Common myeloid progenitor, CD34-positive (primary cell): Measurements from ENCODE around the gene PIM1.

ENCODE experiments used
- CTCF ChIA-PET: fragments of 350-600 bp; sonication (Branson Sonifier 250); formaldehyde crosslinking; loops from one replicate; lab custom pipeline; 2021; ENCODE audit warnings: antibody characterized with exemption; lab: Charles Lee
- POLR2A ChIA-PET: fragments of 350-600 bp; sonication (Branson Sonifier 250); formaldehyde crosslinking; loops from one replicate; lab custom pipeline; 2021; ENCODE audit warnings: antibody characterized with exemption; lab: Charles Lee
- DNase-seq, 3 donors: peaks; one replicate each; pipeline versions ENCODE4 v3.0.0 to v3.0.0-alpha.2; 2013
- H3K27ac ChIP-seq, 2 experiments: 1 replicate in 1 of 2; 2 replicates in 1 of 2; pipeline ENCODE4 v1.7.0; 2013; ENCODE audit warnings: inconsistent platforms in 2 of 2, low read length in 2 of 2, mild to moderate bottlenecking in 2 of 2, low read depth in 1 of 2, moderate library complexity in 1 of 2; ENCODE audit not compliant: severe bottlenecking in 2 of 2, insufficient read depth in 1 of 2, poor library complexity in 1 of 2
- H3K27me3 ChIP-seq, 5 experiments: replicated peaks in 2 of 5; 1 replicate in 3 of 5; 2 replicates in 2 of 5; pipeline versions ENCODE4 v1.6.1 to v1.7.0; 2013; ENCODE audit warnings: low read length in 4 of 5, mild to moderate bottlenecking in 2 of 5, moderate library complexity in 2 of 5, inconsistent platforms in 1 of 5; ENCODE audit not compliant: insufficient read depth in 5 of 5, control insufficient read depth in 4 of 5
- H3K36me3 ChIP-seq, 4 experiments: 1 replicate in 2 of 4; 2 replicates in 2 of 4; pipeline versions ENCODE4 v1.6.1 to v1.7.0; 2013; ENCODE audit warnings: low read length in 3 of 4, control low read depth in 1 of 4, mild to moderate bottlenecking in 1 of 4; ENCODE audit not compliant: control insufficient read depth in 4 of 4, insufficient read depth in 4 of 4
- H3K4me1 ChIP-seq, 4 experiments: 1 replicate in 3 of 4; 2 replicates in 1 of 4; pipeline versions ENCODE4 v1.6.1 to v1.7.1; 2013; ENCODE audit warnings: low read length in 3 of 4, mild to moderate bottlenecking in 3 of 4, control low read depth in 1 of 4, inconsistent platforms in 1 of 4, moderate library complexity in 1 of 4; ENCODE audit not compliant: control insufficient read depth in 4 of 4, insufficient read depth in 4 of 4; ENCODE audit errors: control extremely low read depth in 1 of 4
- H3K4me3 ChIP-seq, 7 experiments: 1 replicate in 4 of 7; 2 replicates in 3 of 7; pipeline versions ENCODE4 v1.5.1 to v1.7.0; 2013; ENCODE audit warnings: mild to moderate bottlenecking in 7 of 7, low read length in 6 of 7, moderate library complexity in 6 of 7, inconsistent platforms in 2 of 7, low read depth in 2 of 7, control low read depth in 1 of 7; ENCODE audit not compliant: insufficient read depth in 4 of 7, control insufficient read depth in 1 of 7; ENCODE audit errors: extremely low read depth in 1 of 7
- H3K9me3 ChIP-seq, 5 experiments: 1 replicate in 4 of 5; 2 replicates in 1 of 5; pipeline versions ENCODE4 v1.6.1 to v1.7.1; 2013; ENCODE audit warnings: low read length in 4 of 5, mild to moderate bottlenecking in 2 of 5, inconsistent platforms in 1 of 5, low read depth in 1 of 5, moderate library complexity in 1 of 5; ENCODE audit not compliant: control insufficient read depth in 4 of 5, insufficient read depth in 2 of 5; ENCODE audit errors: control extremely low read depth in 1 of 5
- WGBS: methylation state at CpG from one replicate; pipeline ENCODE4 v1.1.5; 2013; ENCODE audit not compliant: insufficient coverage; 5-methylcytosine and 5-hydroxymethylcytosine counted together

PIM1 gene

GRCh38 chr6:37138856-37139229 is 31.1 kb upstream of the PIM1 start:
- Histone ChIP-seq H3K4me3 (no peak overlapping the region), H3K9me3 (no peaks in the 10 kb centered on the region), H3K27ac (no peak overlapping the region), H3K4me1 (peaks cover 0 to 11% (median 1%) of the 10 kb centered on the region in 4 experiments), H3K36me3 (no peaks in the 10 kb centered on the region), H3K27me3 (no peaks in the 10 kb centered on the region)
- ChIA-PET POLR2A (no interaction called here), CTCF (interaction anchor here (0.9 kb wide), 1 partner anchor 8 kb away, joined by 4 read pairs; no protein-coding TSS in a partner anchor)
- DNase-seq = no peak
- 100% methylated on average over 1 of the region's 1 CpG for WGBS

GRCh38 chr6:37139230-37139962 is 30.6 kb upstream of the PIM1 start:
- Histone ChIP-seq H3K4me1 (peaks cover 0 to 11% (median 1%) of the 10 kb centered on the region in 4 experiments), H3K27ac (no peak overlapping the region), H3K27me3 (no peaks in the 10 kb centered on the region), H3K9me3 (no peaks in the 10 kb centered on the region), H3K36me3 (no peaks in the 10 kb centered on the region), H3K4me3 (no peak overlapping the region)
- ChIA-PET CTCF (interaction anchor here (0.6 to 0.7 kb wide), 3 partner anchors 12 to 102 kb away, joined by 3 to 4 read pairs (median 4); no protein-coding TSS in a partner anchor), POLR2A (interaction anchor here (0.5 kb wide), 1 partner anchor 74 kb away, joined by 3 read pairs; no protein-coding TSS in a partner anchor)
- DNase-seq = no peak
- 100% methylated on average over 2 of the region's 5 CpGs for WGBS

GRCh38 chr6:37140145-37140544 is 29.8 kb upstream of the PIM1 start:
- H3K36me3 ChIP-seq = no peaks in the 10 kb centered on the region
- H3K4me3 ChIP-seq = no peak overlapping the region
- POLR2A ChIA-PET = interaction anchor here (0.5 kb wide), 1 partner anchor 74 kb away, joined by 3 read pairs; no protein-coding TSS in a partner anchor
- peaks cover 0 to 11% (median 1%) of the 10 kb centered on the region in 4 experiments for H3K4me1 ChIP-seq
- no peak overlapping the region for H3K27ac ChIP-seq
- DNase-seq = no peak
- CTCF ChIA-PET = interaction anchor here (0.7 kb wide), 1 partner anchor 30 kb away, joined by 3 read pairs; no protein-coding TSS in a partner anchor
- H3K27me3 ChIP-seq = no peaks in the 10 kb centered on the region
- WGBS = 83% methylated on average over 1 of the region's 3 CpGs
- no peaks in the 10 kb centered on the region for H3K9me3 ChIP-seq

- Histone ChIP-seq H3K4me3 (no peak overlapping the region), H3K27me3 (no peaks in the 10 kb centered on the region), H3K27ac (no peak overlapping the region), H3K4me1 (peaks cover 0 to 11% (median 1%) of the 10 kb centered on the region in 4 experiments), H3K36me3 (no peaks in the 10 kb centered on the region), H3K9me3 (no peaks in the 10 kb centered on the region)
- DNase-seq = peak in 2 of 3 donors; percentile 15 to 31
- CTCF ChIA-PET = interaction anchor here (1.5 kb wide), 1 partner anchor 54 kb away, joined by 3 read pairs; no protein-coding TSS in a partner anchor
- POLR2A ChIA-PET = interaction anchor here (0.6 to 1.1 kb wide), 2 partner anchors 13 to 256 kb away, joined by 3 to 4 read pairs; no protein-coding TSS in a partner anchor
- 13% methylated on average over 1 of the region's 5 CpGs for WGBS
Measured at GRCh38 chr6:37141281-37142049, 28.5 kb upstream of the PIM1 start.

GRCh38 chr6:37142050-37142614 is 27.8 kb upstream of the PIM1 start:
- DNase-seq = no peak
- ChIA-PET CTCF (interaction anchor here (1.5 kb wide), 1 partner anchor 55 kb away, joined by 3 read pairs; no protein-coding TSS in a partner anchor), POLR2A (interaction anchor here (0.6 to 1.1 kb wide), 2 partner anchors 14 to 257 kb away, joined by 3 to 4 read pairs; no protein-coding TSS in a partner anchor)
- WGBS = 100% methylated on average over 1 of the region's 4 CpGs
- Histone ChIP-seq H3K4me1 (peaks cover 0 to 11% (median 1%) of the 10 kb centered on the region in 4 experiments), H3K9me3 (no peaks in the 10 kb centered on the region), H3K27ac (no peak overlapping the region), H3K27me3 (no peaks in the 10 kb centered on the region), H3K36me3 (no peaks in the 10 kb centered on the region), H3K4me3 (no peak overlapping the region)

GRCh38 chr6:37143585-37143984 is 26.4 kb upstream of the PIM1 start:
- Histone ChIP-seq H3K4me1 (peaks cover 0 to 11% (median 1%) of the 10 kb centered on the region in 4 experiments), H3K27ac (no peak overlapping the region), H3K4me3 (no peak overlapping the region), H3K27me3 (no peaks in the 10 kb centered on the region), H3K9me3 (no peaks in the 10 kb centered on the region), H3K36me3 (no peaks in the 10 kb centered on the region)
- DNase-seq = no peak
- ChIA-PET CTCF (no interaction called here), POLR2A (no interaction called here)
- no CpG with 5 or more reads among the region's 2 CpGs for WGBS
